Cardiac fibroblast (primary cell): Measurements from ENCODE around the gene GRK5.

ENCODE experiments used
- DNase-seq, 2 donors: peaks; one replicate each; pipeline versions ENCODE4 v3.0.0 to v3.0.0-alpha.2; 2010; ENCODE audit warnings: low read depth in 2 of 2
- H3K4me3 ChIP-seq, 2 donors: replicated peaks in 1 of 2; 1 replicate in 1 of 2; 2 replicates in 1 of 2; pipeline ENCODE4 v1.5.1; 2011; ENCODE audit warnings: low read depth in 2 of 2, low read length in 2 of 2, mild to moderate bottlenecking in 2 of 2, moderate library complexity in 1 of 2
- TF ChIP-seq, protein P1 (sequence below): IDR thresholded peaks from one replicate; pipeline ENCODE4 v1.5.1; 2011; ENCODE audit warnings: low read depth, mild to moderate bottlenecking, low read length, inconsistent platforms

Gene GRK5

DNA sequence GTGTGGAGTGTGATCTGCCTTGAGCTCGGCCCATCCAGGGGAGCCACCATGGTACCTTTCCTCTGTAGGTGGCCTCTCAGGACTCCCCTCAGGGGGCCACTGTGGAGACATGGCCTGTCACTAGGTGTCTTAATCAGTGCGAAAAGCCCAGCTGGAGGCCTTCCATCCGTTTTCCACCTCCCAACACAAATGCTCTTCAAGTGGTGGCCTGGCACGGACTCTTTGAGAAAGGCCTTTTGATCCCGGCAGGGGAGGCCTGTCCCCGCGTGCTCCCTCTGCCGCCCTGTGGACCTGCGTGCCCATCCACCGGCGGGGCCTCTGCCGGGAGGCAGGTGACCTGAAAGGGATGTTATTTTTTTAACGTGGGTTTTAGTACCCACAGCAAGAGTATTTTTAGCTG lies 185.6 kb downstream of the GRK5 start:
- no peak overlapping the region for H3K4me3 ChIP-seq
- no peak for DNase-seq
- TF ChIP-seq, protein P1, sequence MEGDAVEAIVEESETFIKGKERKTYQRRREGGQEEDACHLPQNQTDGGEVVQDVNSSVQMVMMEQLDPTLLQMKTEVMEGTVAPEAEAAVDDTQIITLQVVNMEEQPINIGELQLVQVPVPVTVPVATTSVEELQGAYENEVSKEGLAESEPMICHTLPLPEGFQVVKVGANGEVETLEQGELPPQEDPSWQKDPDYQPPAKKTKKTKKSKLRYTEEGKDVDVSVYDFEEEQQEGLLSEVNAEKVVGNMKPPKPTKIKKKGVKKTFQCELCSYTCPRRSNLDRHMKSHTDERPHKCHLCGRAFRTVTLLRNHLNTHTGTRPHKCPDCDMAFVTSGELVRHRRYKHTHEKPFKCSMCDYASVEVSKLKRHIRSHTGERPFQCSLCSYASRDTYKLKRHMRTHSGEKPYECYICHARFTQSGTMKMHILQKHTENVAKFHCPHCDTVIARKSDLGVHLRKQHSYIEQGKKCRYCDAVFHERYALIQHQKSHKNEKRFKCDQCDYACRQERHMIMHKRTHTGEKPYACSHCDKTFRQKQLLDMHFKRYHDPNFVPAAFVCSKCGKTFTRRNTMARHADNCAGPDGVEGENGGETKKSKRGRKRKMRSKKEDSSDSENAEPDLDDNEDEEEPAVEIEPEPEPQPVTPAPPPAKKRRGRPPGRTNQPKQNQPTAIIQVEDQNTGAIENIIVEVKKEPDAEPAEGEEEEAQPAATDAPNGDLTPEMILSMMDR = no peak

DNA sequence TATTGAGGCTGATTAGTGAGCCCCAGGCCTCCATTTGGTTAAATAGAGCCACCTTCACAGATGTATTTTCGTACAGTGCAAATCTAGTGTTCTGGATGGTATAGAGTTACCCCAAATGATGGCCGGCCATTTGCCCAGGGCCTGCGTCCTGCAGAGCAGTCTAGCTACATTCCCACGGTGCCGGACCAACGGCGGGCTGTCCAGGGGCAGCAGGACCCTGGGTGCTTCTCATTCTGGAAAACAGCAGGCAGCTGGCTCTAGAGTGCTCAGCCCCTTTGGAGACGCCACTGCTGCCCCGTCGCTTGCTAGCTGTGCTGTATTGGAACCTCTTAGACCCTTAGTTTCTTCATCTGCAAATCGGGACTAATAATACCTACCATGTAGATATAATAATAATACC lies 186.1 kb downstream of the GRK5 start:
- H3K4me3 ChIP-seq = no peak overlapping the region
- TF ChIP-seq, protein P1 = no peak
- no peak for DNase-seq

DNA sequence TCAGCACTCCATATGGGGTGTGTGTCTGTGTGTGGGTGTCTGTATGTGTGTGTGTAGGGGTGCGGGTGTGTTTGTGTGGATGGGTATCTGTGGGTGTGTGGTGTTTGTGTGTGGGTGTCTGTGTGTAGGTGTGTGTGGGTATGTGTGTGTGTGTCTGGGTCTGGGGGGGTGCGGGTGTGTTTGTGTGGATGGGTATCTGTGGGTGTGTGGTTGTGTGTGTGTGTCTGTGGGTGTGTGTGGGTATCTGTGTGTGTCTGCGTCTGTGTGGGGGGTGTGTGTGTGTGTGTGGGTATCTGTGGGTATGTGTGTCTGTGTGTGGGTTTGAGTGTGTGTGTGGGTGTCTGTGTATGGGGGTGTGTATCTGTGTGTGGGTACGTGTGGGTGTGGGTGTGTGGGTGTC lies 186.5 kb downstream of the GRK5 start:
- H3K4me3 ChIP-seq = no peak overlapping the region
- no peak for DNase-seq
- TF ChIP-seq, protein P1 = no peak

DNA sequence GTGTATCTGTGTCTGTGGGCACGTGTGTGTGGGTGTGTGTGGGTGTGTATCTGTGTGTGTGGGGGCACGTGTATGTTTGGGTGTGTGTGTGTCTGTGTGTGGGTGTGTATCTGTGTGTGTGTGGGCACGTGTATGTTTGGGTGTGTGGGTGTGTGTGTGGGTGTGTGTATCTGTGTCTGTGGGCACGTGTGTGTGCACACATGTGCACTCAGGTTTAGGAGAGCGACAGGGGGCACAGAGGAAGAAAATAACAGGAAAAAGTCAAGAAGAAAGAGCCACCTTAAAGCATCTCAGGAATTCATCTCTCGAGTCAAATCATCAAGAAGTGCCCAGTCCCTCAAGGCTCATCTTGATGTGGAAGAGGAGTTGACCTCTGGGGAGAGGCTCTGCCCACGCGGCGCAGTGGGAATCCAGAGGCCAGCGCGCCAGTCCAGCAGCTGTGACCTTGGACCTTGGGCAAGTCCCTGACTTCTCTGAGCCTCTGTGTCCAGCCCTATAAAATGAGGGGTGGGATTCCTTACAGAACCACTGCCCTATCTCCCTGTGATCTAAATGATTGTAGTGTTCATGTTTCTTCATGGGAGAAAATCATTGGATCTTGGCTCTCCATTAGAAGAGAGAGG lies 187.4 kb downstream of the GRK5 start:
- no peak overlapping the region for H3K4me3 ChIP-seq
- DNase-seq = no peak
- TF ChIP-seq, protein P1 = no peak

DNA sequence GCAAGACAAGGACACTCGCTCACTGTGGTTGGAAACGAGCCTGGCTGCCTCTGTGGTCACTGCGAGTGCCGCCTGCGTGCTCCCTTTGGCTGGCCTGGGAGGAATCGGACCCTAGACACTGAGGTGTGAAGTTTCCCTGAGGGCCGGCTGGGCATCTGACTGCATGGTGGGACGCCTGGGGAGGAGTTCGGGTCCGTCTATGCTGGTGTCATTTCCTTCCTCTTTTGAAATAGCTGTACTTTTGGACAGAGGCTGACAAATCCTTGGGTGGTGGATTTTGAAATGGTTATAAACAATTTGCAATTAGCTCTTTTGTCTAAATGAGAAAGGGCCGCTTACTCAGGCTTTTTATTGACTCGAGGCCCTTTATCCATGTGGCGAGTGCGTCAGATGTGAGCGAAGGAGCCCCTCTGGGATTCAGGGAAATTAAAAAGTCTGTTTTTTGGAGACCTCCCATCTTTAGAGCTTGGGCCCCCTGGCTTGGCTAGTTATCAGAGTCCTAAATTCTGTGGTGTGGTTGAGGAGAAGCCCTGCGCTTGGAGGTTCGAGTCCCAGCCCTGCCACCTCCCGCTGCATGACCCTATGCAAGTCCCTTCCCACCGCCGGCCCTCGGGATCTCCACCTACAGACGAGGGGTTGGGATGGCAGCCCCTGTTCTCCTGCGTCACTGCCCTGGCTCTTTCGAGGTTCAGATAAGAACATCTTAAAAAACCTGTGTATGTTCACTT lies 188.1 kb downstream of the GRK5 start:
- peak; percentile 76 to 84 for DNase-seq
- TF ChIP-seq, protein P1 = no peak
- H3K4me3 ChIP-seq = no peak overlapping the region

DNA sequence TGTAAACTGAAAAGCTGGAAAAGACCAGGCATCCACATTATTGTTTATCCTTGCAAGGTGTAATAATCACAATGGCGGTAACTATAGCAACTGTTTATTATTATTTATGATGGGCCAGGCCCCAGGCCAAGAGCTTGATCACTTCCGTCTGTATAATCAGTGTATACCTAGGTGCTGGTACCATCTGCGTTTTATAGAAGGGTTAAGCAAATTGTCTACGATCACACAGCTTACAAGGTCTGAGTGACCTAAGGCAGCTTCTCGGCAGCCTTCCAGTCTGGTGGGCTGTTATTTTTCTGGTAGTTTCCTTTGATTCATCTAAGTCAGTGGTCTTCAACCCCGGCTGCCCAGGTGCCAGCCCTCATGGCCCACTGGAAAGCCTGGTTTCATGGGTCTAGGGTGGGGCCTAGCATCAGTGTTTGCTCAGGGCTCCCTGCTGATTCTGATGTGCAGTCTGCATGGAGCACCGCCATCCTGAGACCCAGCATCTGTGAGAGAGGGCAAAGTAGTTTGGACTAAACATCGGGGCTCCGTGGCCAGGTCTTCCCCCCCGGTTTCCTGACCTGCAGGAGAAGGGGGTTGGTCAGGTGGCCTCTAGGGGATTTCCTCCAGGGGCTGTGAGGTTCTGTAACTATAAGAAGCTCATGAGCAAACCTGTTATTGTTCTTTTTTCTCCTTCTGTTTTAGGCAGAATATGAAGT lies 188.8 kb downstream of the GRK5 start:
- TF ChIP-seq, protein P1 = no peak
- no peak for DNase-seq
- H3K4me3 ChIP-seq = no peak overlapping the region
